Chondrocyte (in vitro differentiated cells): ENCODE data around the gene CCDC71. TPM values are rescaled to one million over a fixed set of nuclear protein-coding genes. Genes with fewer than 3 reads are reported as not detected.
A peak's percentile ranks its signal among the peaks of the same experiment; 100 is the strongest.

ENCODE experiments used
- DNase-seq: peaks from one replicate; pipeline ENCODE4 v3.0.0; 2021; ENCODE audit warnings: mixed read lengths, low spot score
- H3K27ac Mint-ChIP-seq: one replicate; pipeline ENCODE4 v1.8.0; 2021; ENCODE audit warnings: mild to moderate bottlenecking, moderate library complexity, mixed read lengths; ENCODE audit not compliant: unreplicated experiment
- H3K27me3 Mint-ChIP-seq: 2 replicates; pipeline ENCODE4 v1.8.0; 2021; ENCODE audit warnings: low read depth, mixed read lengths
- H3K36me3 Mint-ChIP-seq: 2 replicates; pipeline ENCODE4 v1.8.0; 2021; ENCODE audit warnings: low read depth, mixed read lengths
- H3K4me1 Mint-ChIP-seq: 2 replicates; pipeline ENCODE4 v1.8.0; 2021; ENCODE audit warnings: low read depth, mild to moderate bottlenecking, mixed read lengths
- H3K4me3 Mint-ChIP-seq: one replicate; pipeline ENCODE4 v1.8.0; 2021; ENCODE audit warnings: mild to moderate bottlenecking, moderate library complexity, mixed read lengths; ENCODE audit not compliant: unreplicated experiment
- H3K9me3 Mint-ChIP-seq: 2 replicates; pipeline ENCODE4 v1.8.0; 2021; ENCODE audit warnings: low read depth, mixed read lengths
- total RNA-seq: library from RNA; stranded (reverse); gene quantifications from 3 replicates; pipeline ENCODE4 v1.2.1, GENCODE V29; 2021
- TF ChIP-seq, protein P1 (sequence below): fragments of 200-600 bp; sonication (generic); IDR thresholded peaks from 2 replicates; pipeline ENCODE4 v1.5.0; 2021; ENCODE audit warnings: antibody characterized with exemption, mild to moderate bottlenecking, moderate library complexity

The CCDC71 gene
- total RNA-seq, 1 donor from 2014 or later = 18.7 TPM

DNA sequence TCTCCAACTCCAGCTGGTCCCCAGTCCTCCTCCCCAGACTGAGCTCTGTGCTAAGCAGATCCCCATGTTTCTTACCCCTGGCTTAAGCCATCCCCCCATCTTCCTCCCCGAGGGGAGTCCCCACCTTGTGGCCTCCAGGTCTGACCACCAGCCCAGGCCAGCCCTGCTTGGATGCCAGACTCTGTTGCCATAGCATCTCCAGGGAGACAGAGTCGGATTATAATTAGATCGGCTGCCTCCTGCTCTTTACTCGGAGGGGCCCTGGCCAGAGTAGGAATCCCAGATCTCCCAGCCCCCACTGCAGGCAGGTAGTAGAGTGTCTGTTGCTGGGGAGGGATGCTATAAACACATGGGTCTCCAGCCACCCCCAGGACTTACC lies 7.7 kb upstream of the CCDC71 start:
- H3K9me3 Mint-ChIP-seq = no peaks in the 10 kb centered on the region
- peak overlapping the region; percentile 83 for H3K27ac Mint-ChIP-seq
- no peak for DNase-seq
- TF ChIP-seq, protein P1, sequence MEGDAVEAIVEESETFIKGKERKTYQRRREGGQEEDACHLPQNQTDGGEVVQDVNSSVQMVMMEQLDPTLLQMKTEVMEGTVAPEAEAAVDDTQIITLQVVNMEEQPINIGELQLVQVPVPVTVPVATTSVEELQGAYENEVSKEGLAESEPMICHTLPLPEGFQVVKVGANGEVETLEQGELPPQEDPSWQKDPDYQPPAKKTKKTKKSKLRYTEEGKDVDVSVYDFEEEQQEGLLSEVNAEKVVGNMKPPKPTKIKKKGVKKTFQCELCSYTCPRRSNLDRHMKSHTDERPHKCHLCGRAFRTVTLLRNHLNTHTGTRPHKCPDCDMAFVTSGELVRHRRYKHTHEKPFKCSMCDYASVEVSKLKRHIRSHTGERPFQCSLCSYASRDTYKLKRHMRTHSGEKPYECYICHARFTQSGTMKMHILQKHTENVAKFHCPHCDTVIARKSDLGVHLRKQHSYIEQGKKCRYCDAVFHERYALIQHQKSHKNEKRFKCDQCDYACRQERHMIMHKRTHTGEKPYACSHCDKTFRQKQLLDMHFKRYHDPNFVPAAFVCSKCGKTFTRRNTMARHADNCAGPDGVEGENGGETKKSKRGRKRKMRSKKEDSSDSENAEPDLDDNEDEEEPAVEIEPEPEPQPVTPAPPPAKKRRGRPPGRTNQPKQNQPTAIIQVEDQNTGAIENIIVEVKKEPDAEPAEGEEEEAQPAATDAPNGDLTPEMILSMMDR = no peak
- peaks cover 31% of the 10 kb centered on the region for H3K4me1 Mint-ChIP-seq
- peaks cover 3% of the 10 kb centered on the region for H3K36me3 Mint-ChIP-seq
- H3K27me3 Mint-ChIP-seq = no peaks in the 10 kb centered on the region
- peak overlapping the region; percentile 49 for H3K4me3 Mint-ChIP-seq

DNA sequence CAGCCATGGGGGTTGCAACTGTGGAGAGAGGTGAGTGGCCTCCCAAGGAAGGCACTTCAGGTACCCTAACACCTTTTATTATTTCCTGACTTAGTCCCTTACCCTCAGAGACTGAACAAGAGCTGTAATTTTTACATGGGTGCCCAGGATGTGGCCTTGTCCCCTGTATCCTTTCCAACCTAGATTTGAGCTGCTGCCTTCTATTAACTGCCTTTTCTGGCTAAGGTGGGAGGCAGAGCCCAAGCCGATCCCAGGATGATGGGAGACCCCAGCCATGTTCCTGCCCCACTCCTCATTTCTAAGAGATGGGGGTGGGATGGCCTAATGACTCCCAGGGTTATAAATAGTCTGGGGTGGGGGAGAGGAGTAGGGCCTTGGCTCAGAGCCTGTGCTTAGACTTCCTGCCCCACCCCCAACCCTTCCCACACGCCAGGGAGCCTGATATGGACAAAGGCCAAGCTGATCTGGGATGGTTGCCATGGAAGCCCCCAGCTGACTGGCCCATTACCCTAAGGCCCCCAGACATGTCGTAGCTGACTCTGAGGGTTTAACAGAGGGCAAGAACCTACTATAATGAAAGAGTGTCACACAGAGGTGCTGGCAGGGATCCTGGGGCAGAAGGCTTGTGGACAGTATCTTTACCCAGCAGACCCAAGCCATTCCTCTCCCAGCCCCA lies 7.1 kb upstream of the CCDC71 start:
- TF ChIP-seq, protein P1 = no peak
- Mint-ChIP-seq H3K36me3 (peaks cover 3% of the 10 kb centered on the region), H3K4me3 (peak overlapping the region; percentile 90), H3K27me3 (no peaks in the 10 kb centered on the region), H3K4me1 (peaks cover 31% of the 10 kb centered on the region), H3K9me3 (no peaks in the 10 kb centered on the region), H3K27ac (peak overlapping the region; percentile 83)
- no peak for DNase-seq

DNA sequence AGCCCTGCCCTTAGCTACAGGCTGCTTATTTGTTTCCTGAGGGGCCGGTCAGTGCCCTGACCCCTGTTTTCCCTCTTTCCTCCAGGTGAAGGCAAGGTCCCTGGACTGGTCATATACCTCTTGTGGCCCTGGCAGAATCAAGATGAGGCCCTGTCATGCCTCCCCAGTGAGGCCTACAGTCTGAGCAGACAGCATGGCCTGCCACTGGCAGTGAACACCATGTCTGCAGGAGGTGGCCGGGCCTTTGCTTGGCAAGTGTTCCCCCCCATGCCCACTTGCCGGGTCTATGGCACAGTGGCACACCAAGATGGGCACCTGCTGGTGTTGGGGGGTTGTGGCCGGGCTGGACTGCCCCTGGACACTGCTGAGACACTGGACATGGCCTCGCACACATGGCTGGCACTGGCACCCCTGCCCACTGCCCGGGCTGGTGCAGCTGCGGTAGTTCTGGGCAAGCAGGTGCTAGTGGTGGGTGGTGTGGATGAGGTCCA lies 6.5 kb upstream of the CCDC71 start:
- Mint-ChIP-seq H3K27ac (peak overlapping the region; percentile 74), H3K4me3 (peak overlapping the region; percentile 90), H3K9me3 (no peaks in the 10 kb centered on the region), H3K36me3 (peaks cover 3% of the 10 kb centered on the region), H3K27me3 (no peaks in the 10 kb centered on the region), H3K4me1 (peaks cover 31% of the 10 kb centered on the region)
- no peak for DNase-seq
- TF ChIP-seq, protein P1 = no peak

DNA sequence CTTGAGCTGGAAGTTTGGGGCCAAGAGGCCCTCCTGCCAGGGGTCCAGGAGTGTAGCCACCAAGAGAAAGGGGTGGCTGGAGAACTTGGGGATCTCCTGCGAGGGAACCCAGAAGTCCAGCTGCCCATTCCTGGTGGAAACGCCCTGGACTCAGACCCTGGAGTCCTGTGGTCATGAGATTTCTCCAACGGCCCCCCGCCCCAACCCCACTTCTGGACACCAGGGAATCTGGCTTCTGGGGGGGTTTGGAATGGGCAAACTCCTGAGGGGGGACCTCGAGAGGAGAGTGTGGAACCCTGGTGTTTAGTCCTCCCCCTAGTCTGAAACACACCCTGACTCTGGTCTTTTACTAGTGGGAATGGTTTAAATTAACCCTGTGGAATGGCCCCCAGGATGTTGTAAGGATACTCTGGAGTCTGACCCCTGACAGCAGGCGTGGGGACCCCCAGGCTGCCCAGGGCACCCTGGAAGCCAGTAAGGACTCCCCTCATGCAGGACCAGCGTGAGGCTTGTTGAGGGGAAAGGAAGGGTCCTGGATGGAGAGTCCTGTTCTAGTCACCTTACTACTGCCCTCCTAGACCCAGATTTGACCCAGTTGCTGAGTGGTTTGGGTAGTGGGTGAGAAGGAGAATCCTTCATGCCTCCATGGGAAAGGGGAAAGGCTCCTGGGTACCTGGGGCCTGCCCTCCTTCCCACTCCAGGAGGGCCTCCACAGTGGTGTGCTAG lies 5.8 kb upstream of the CCDC71 start:
- TF ChIP-seq, protein P1 = no peak
- peaks cover 31% of the 10 kb centered on the region for H3K4me1 Mint-ChIP-seq
- H3K36me3 Mint-ChIP-seq = peaks cover 3% of the 10 kb centered on the region
- DNase-seq = no peak
- H3K4me3 Mint-ChIP-seq = peak overlapping the region; percentile 90
- H3K27ac Mint-ChIP-seq = peak overlapping the region; percentile 69
- no peaks in the 10 kb centered on the region for H3K27me3 Mint-ChIP-seq
- H3K9me3 Mint-ChIP-seq = no peaks in the 10 kb centered on the region

DNA sequence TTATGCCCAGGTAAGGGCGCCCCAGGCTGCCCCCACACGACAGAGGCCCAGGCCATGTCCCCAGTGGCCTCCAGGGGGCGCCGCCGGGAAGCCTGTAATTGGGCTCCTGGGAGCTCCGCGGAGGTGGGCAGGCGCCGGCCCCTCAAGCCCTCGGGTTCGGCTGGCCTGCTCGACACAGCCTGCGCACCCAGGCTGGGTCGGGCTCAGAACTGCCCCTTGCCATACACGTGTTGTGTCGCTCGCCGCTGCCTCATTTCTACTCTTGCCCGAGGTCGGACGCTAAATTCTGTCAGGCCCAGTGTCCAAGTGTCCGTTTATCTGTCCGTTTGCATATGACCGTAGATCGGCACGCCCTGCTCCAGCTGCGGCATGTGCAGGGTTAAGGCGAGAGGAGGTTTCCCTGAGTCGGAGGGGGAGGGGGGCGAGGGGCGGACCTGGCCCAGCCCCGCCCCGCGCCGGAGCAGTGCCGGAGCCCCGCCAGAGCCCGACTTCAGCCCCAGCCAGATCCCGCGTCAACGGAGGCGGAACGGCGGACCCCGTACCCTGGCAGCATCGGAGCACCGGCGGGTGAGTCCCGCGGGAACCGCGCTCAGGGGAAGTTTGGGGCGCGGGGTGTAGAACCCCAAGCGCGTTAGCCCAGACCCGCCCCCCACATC lies 5.1 kb upstream of the CCDC71 start, which contains the start of gene KLHDC8B:
TSS of gene KLHDC8B (plus strand) at position 480 of the 656 bp plus-strand sequence. CDS start 1,172 bp downstream, outside the sequence.
- TF ChIP-seq, protein P1 = peak; percentile 100
- H3K27ac Mint-ChIP-seq = peak within 1 kb of the TSS; percentile 96
- peaks cover 36% of the 10 kb centered on the region for H3K4me1 Mint-ChIP-seq
- H3K36me3 Mint-ChIP-seq = peaks cover 3% of the 10 kb centered on the region
- peak within 1 kb of the TSS; percentile 90 for H3K4me3 Mint-ChIP-seq
- no peaks in the 10 kb centered on the region for H3K27me3 Mint-ChIP-seq
- H3K9me3 Mint-ChIP-seq = no peaks in the 10 kb centered on the region
- no peak for DNase-seq
